ENCODE results near the gene QPCT. TPM values are rescaled to one million over a fixed set of nuclear protein-coding genes. Genes with fewer than 3 reads are reported as not detected.
"Not testable (repeated sequence)": the region's sequence is repeated elsewhere in the genome, so short reads cannot be mapped to it uniquely, and the experiment has no call there.

The QPCT gene
- polyA plus RNA-seq, 6 donors from 2014 or later, result 0.14 to 1.8 (median 1.1) TPM

- H3K27me3 Mint-ChIP-seq, result peaks cover 0 to 8% (median 0%) of the 10 kb centered on the region in 3 donors
- peaks cover 14 to 16% (median 16%) of the 10 kb centered on the region in 3 donors for H3K4me1 Mint-ChIP-seq
- no peaks in the 10 kb centered on the region for H3K36me3 Mint-ChIP-seq
- no peak overlapping the region for H3K27ac Mint-ChIP-seq
- no peak overlapping the region for H3K4me3 Mint-ChIP-seq
- no peak for ATAC-seq (ENCODE audit: low read depth in 2 of 2)
- no peak for DNase-seq
- no peaks in the 10 kb centered on the region for H3K9me3 Mint-ChIP-seq
Observed at GRCh38 chr2:37372000-37372399, 27.6 kb downstream of the QPCT start.

GRCh38 chr2:37375741-37376288, 31.4 kb downstream of the QPCT start:
- no peaks in the 10 kb centered on the region for H3K27me3 Mint-ChIP-seq
- ATAC-seq (ENCODE audit: low read depth in 2 of 2) (peak; percentile 4 to 12), DNase-seq (no peak)
- H3K4me1 Mint-ChIP-seq, result peaks cover 25 to 33% (median 29%) of the 10 kb centered on the region in 3 donors
- peak overlapping the region; percentile 14 to 98 (median 93) for H3K27ac Mint-ChIP-seq
- H3K9me3 Mint-ChIP-seq, result no peaks in the 10 kb centered on the region
- H3K4me3 Mint-ChIP-seq, result peak overlapping the region in 7 of 8 donors; percentile 59 to 85 (median 80)
- no peaks in the 10 kb centered on the region for H3K36me3 Mint-ChIP-seq

GRCh38 chr2:37376421-37377186, 32.2 kb downstream of the QPCT start:
- DNase-seq (peak; percentile 69), ATAC-seq (ENCODE audit: low read depth in 2 of 2) (peak; percentile 88 to 91)
- Mint-ChIP-seq H3K4me3 (peak overlapping the region; percentile 12 to 85 (median 77)), H3K27ac (peak overlapping the region; percentile 14 to 98 (median 93)), H3K36me3 (no peaks in the 10 kb centered on the region), H3K9me3 (no peaks in the 10 kb centered on the region), H3K27me3 (no peaks in the 10 kb centered on the region), H3K4me1 (peaks cover 25 to 33% (median 29%) of the 10 kb centered on the region in 3 donors)

- Mint-ChIP-seq H3K9me3 (no peaks in the 10 kb centered on the region), H3K4me1 (peaks cover 25 to 33% (median 29%) of the 10 kb centered on the region in 3 donors), H3K4me3 (peak overlapping the region in 3 of 8 donors; percentile 61 to 83 (median 80)), H3K27me3 (no peaks in the 10 kb centered on the region), H3K27ac (peak overlapping the region in 3 of 6 donors; percentile 81 to 98 (median 91)), H3K36me3 (no peaks in the 10 kb centered on the region)
- peak; percentile 33 to 47 for ATAC-seq (ENCODE audit: low read depth in 2 of 2)
- peak; percentile 17 for DNase-seq
Observed at GRCh38 chr2:37377187-37377532, 32.7 kb downstream of the QPCT start.

GRCh38 chr2:37378411-37378810, 34.0 kb downstream of the QPCT start:
- Mint-ChIP-seq H3K27me3 (no peaks in the 10 kb centered on the region), H3K27ac (peak overlapping the region in 1 of 6 donors; percentile 69), H3K4me1 (peaks cover 25 to 33% (median 29%) of the 10 kb centered on the region in 3 donors), H3K4me3 (no peak overlapping the region), H3K9me3 (no peaks in the 10 kb centered on the region), H3K36me3 (no peaks in the 10 kb centered on the region)
- no peak for DNase-seq
- no peak for ATAC-seq (ENCODE audit: low read depth in 2 of 2)

GRCh38 chr2:37379881-37380296, 35.5 kb downstream of the QPCT start:
- Mint-ChIP-seq H3K9me3 (no peaks in the 10 kb centered on the region), H3K27me3 (no peaks in the 10 kb centered on the region), H3K36me3 (no peaks in the 10 kb centered on the region), H3K4me3 (peak overlapping the region in 3 of 8 donors; percentile 37 to 79 (median 75)), H3K4me1 (peaks cover 25 to 33% (median 29%) of the 10 kb centered on the region in 3 donors), H3K27ac (peak overlapping the region in 3 of 6 donors; percentile 44 to 57 (median 46))
- DNase-seq (no peak), ATAC-seq (ENCODE audit: low read depth in 2 of 2) (no peak)

- DNase-seq; H3K27ac Mint-ChIP-seq; H3K36me3 Mint-ChIP-seq; H3K9me3 Mint-ChIP-seq; H3K27me3 Mint-ChIP-seq; ATAC-seq (ENCODE audit: low read depth in 2 of 2): not testable (repeated sequence)
- Mint-ChIP-seq H3K4me3 (peak overlapping the region in 1 of 8 donors; percentile 74), H3K4me1 (peaks cover 25 to 33% (median 28%) of the 10 kb centered on the region in 3 donors)
Observed at GRCh38 chr2:37380787-37381186, 36.4 kb downstream of the QPCT start.

GRCh38 chr2:37384261-37384660, 39.8 kb downstream of the QPCT start:
- not testable (repeated sequence) for H3K27ac Mint-ChIP-seq; ATAC-seq (ENCODE audit: low read depth in 2 of 2); H3K4me3 Mint-ChIP-seq; H3K9me3 Mint-ChIP-seq; H3K36me3 Mint-ChIP-seq; H3K27me3 Mint-ChIP-seq; H3K4me1 Mint-ChIP-seq; DNase-seq

GRCh38 chr2:37387148-37387835, 42.9 kb downstream of the QPCT start:
- H3K27ac Mint-ChIP-seq, result no peak overlapping the region
- H3K36me3 Mint-ChIP-seq, result no peaks in the 10 kb centered on the region
- ATAC-seq (ENCODE audit: low read depth in 2 of 2) (no peak), DNase-seq (no peak)
- no peaks in the 10 kb centered on the region for H3K27me3 Mint-ChIP-seq
- peaks cover 0 to 6% (median 3%) of the 10 kb centered on the region in 7 donors for H3K9me3 Mint-ChIP-seq
- H3K4me3 Mint-ChIP-seq, result no peak overlapping the region
- H3K4me1 Mint-ChIP-seq, result peaks cover 0 to 17% (median 0%) of the 10 kb centered on the region in 3 donors

- no peak for DNase-seq
- Mint-ChIP-seq H3K27me3 (no peaks in the 10 kb centered on the region), H3K4me3 (no peak overlapping the region), H3K36me3 (no peaks in the 10 kb centered on the region), H3K4me1 (peaks cover 0 to 17% (median 0%) of the 10 kb centered on the region in 3 donors), H3K27ac (no peak overlapping the region), H3K9me3 (peaks cover 0 to 6% (median 3%) of the 10 kb centered on the region in 7 donors)
- no peak for ATAC-seq (ENCODE audit: low read depth in 2 of 2)
Observed at GRCh38 chr2:37388074-37388473, 43.6 kb downstream of the QPCT start.

GRCh38 chr2:37389395-37389794, 45.0 kb downstream of the QPCT start:
- H3K9me3 Mint-ChIP-seq, result peaks cover 0 to 6% (median 3%) of the 10 kb centered on the region in 7 donors
- DNase-seq (no peak), ATAC-seq (ENCODE audit: low read depth in 2 of 2) (no peak)
- H3K4me1 Mint-ChIP-seq, result peaks cover 0 to 17% (median 0%) of the 10 kb centered on the region in 3 donors
- H3K27me3 Mint-ChIP-seq, result no peaks in the 10 kb centered on the region
- H3K4me3 Mint-ChIP-seq, result peak overlapping the region in 4 of 8 donors; percentile 23 to 81 (median 67)
- H3K27ac Mint-ChIP-seq, result peak overlapping the region in 3 of 6 donors; percentile 93 to 97 (median 95)
- H3K36me3 Mint-ChIP-seq, result no peaks in the 10 kb centered on the region

- peak; percentile 83 for DNase-seq
- H3K27me3 Mint-ChIP-seq, result no peaks in the 10 kb centered on the region
- peak; percentile 97 for ATAC-seq (ENCODE audit: low read depth in 2 of 2)
- H3K4me3 Mint-ChIP-seq, result peak overlapping the region; percentile 1 to 81 (median 66)
- no peaks in the 10 kb centered on the region for H3K36me3 Mint-ChIP-seq
- peaks cover 0 to 6% (median 3%) of the 10 kb centered on the region in 7 donors for H3K9me3 Mint-ChIP-seq
- H3K27ac Mint-ChIP-seq, result peak overlapping the region in 4 of 6 donors; percentile 93 to 97 (median 95)
- peaks cover 0 to 17% (median 0%) of the 10 kb centered on the region in 3 donors for H3K4me1 Mint-ChIP-seq
Observed at GRCh38 chr2:37389989-37390765, 45.7 kb downstream of the QPCT start.

GRCh38 chr2:37390777-37391176, 46.3 kb downstream of the QPCT start:
- Mint-ChIP-seq H3K4me1 (peaks cover under 1 to 18% (median 2%) of the 10 kb centered on the region in 3 donors), H3K27me3 (no peaks in the 10 kb centered on the region), H3K4me3 (peak overlapping the region; percentile 1 to 81 (median 40)), H3K36me3 (no peaks in the 10 kb centered on the region), H3K27ac (peak overlapping the region in 4 of 6 donors; percentile 93 to 97 (median 95)), H3K9me3 (peaks cover 0 to 6% (median 3%) of the 10 kb centered on the region in 7 donors)
- ATAC-seq (ENCODE audit: low read depth in 2 of 2) (no peak), DNase-seq (no peak)

Measured in naive B cell (primary cell).